ENCODE measurements around the gene KRT14. TPM values are rescaled to one million over a fixed set of nuclear protein-coding genes. Genes with fewer than 3 reads are reported as not detected.
"Not testable (repeated sequence)": the region's sequence is repeated elsewhere in the genome, so short reads cannot be mapped to it uniquely, and the experiment has no call there.

KRT14 gene
- total and polyA plus RNA-seq, 2 donors (not counting 1 experiment from before 2014, with no cell fraction given): 0.94 TPM; not detected in 1

DNA sequence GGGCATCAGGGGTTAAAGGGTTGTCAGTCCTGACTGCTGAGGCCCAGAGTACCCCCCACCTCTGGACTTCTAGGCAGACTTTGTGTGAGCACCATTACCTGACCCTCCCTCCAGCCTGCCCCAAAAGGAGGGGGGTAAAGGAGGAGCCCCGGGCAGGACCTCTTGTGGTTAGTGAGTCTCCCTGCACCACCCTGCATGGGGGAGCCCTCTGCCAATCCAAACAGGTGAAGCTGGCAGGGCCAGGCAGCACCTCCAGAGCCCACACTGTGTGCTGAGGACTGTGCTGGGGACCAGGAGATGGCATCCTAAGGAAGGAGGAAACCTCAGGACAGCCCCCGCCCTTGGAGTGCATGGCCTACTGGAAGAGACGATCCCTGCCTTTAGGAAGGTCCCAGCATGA lies 2.6 kb upstream of the KRT14 start:
- H3K9ac ChIP-seq (ENCODE audit: insufficient read depth, low read length): no peak overlapping the region
- no peaks in the 10 kb centered on the region for H4K20me1 ChIP-seq (ENCODE audit: control insufficient read depth, extremely low read depth, insufficient read depth, low read length)
- H3K27ac ChIP-seq (ENCODE audit: insufficient read depth, low read length): no peak overlapping the region
- TF ChIP-seq EZH2 (IDR thresholded peaks at IDR 0.05; ENCODE audit: low read length, missing control alignments): no peak
- TF ChIP-seq, protein P1, sequence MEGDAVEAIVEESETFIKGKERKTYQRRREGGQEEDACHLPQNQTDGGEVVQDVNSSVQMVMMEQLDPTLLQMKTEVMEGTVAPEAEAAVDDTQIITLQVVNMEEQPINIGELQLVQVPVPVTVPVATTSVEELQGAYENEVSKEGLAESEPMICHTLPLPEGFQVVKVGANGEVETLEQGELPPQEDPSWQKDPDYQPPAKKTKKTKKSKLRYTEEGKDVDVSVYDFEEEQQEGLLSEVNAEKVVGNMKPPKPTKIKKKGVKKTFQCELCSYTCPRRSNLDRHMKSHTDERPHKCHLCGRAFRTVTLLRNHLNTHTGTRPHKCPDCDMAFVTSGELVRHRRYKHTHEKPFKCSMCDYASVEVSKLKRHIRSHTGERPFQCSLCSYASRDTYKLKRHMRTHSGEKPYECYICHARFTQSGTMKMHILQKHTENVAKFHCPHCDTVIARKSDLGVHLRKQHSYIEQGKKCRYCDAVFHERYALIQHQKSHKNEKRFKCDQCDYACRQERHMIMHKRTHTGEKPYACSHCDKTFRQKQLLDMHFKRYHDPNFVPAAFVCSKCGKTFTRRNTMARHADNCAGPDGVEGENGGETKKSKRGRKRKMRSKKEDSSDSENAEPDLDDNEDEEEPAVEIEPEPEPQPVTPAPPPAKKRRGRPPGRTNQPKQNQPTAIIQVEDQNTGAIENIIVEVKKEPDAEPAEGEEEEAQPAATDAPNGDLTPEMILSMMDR (conservative IDR thresholded peaks at IDR 0.05 in 1 of 2, IDR thresholded peaks at IDR 0.05 in 1 of 2; ENCODE audit: low read depth in 1 of 2, low read length in 2 of 2): no peak
- DNase-seq (ENCODE audit: low read depth in 2 of 2): no peak
- H3K4me3 ChIP-seq (replicated peaks in 1 of 4; ENCODE audit: control extremely low read depth in 1 of 4, insufficient read depth in 1 of 4, low read depth in 3 of 4, low read length in 4 of 4): no peak overlapping the region
- H3K79me2 ChIP-seq (ENCODE audit: control insufficient read depth, insufficient read depth, low read length): no peaks in the 10 kb centered on the region
- H3K36me3 ChIP-seq (ENCODE audit: control insufficient read depth, insufficient read depth, low read length): no peaks in the 10 kb centered on the region
- peaks cover 4% of the 10 kb centered on the region for H3K27me3 ChIP-seq (ENCODE audit: control insufficient read depth, insufficient read depth, low read length)
- no peak overlapping the region for H3K4me2 ChIP-seq (ENCODE audit: extremely low read depth, insufficient read depth, low read length)
- no peaks in the 10 kb centered on the region for H3K9me3 ChIP-seq (ENCODE audit: control insufficient read depth, insufficient read depth, low read depth, low read length)
- no peaks in the 10 kb centered on the region for H3K4me1 ChIP-seq (ENCODE audit: control insufficient read depth, extremely low read depth, insufficient read depth, low read length)
- H2AFZ ChIP-seq (ENCODE audit: low read length): no peak overlapping the region

DNA sequence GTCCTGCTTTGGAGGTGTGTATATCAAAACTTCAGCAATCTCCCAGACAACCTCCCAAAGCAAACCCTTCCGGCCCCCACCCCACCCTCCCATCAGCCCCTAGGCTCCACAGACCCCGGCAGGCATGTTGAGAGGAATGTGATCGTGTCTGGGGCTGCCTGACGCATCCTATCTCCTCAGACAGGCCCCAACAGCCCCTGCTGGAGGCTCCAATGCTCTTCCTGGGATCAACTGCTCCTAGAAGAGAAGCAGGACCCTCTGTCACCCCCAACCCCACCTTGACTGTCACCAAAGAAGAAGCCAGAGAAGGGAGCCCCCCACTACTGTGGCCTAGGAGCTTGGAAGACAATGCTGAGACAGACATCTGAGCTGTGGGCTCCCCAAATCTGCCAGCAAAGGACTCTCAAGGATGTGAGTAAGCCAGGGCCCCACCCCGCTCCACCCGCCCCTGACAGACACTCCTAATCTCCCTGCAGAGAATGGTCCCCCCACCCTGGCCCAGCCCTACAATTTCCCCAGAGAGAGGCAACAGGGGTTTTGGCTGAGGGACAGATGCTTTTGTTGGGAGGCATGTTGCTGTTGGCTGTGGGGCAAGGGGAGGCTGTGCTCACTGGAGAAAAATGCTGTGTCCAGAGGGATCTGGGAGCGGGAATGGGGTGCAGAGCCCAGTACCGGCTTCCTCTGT lies 1.6 kb upstream of the KRT14 start:
- no peak overlapping the region for H3K4me3 ChIP-seq (replicated peaks in 1 of 4; ENCODE audit: control extremely low read depth in 1 of 4, insufficient read depth in 1 of 4, low read depth in 3 of 4, low read length in 4 of 4)
- no peak for TF ChIP-seq EZH2 (IDR thresholded peaks at IDR 0.05; ENCODE audit: low read length, missing control alignments)
- TF ChIP-seq, protein P1 (conservative IDR thresholded peaks at IDR 0.05 in 1 of 2, IDR thresholded peaks at IDR 0.05 in 1 of 2; ENCODE audit: low read depth in 1 of 2, low read length in 2 of 2): no peak
- H2AFZ ChIP-seq (ENCODE audit: low read length): no peak overlapping the region
- H3K79me2 ChIP-seq (ENCODE audit: control insufficient read depth, insufficient read depth, low read length): no peaks in the 10 kb centered on the region
- no peaks in the 10 kb centered on the region for H4K20me1 ChIP-seq (ENCODE audit: control insufficient read depth, extremely low read depth, insufficient read depth, low read length)
- no peaks in the 10 kb centered on the region for H3K4me1 ChIP-seq (ENCODE audit: control insufficient read depth, extremely low read depth, insufficient read depth, low read length)
- no peak for DNase-seq (ENCODE audit: low read depth in 2 of 2)
- no peak overlapping the region for H3K4me2 ChIP-seq (ENCODE audit: extremely low read depth, insufficient read depth, low read length)
- H3K9ac ChIP-seq (ENCODE audit: insufficient read depth, low read length): no peak overlapping the region
- no peaks in the 10 kb centered on the region for H3K27me3 ChIP-seq (ENCODE audit: control insufficient read depth, insufficient read depth, low read length)
- H3K27ac ChIP-seq (ENCODE audit: insufficient read depth, low read length): no peak overlapping the region
- no peaks in the 10 kb centered on the region for H3K36me3 ChIP-seq (ENCODE audit: control insufficient read depth, insufficient read depth, low read length)
- no peaks in the 10 kb centered on the region for H3K9me3 ChIP-seq (ENCODE audit: control insufficient read depth, insufficient read depth, low read depth, low read length)

DNA sequence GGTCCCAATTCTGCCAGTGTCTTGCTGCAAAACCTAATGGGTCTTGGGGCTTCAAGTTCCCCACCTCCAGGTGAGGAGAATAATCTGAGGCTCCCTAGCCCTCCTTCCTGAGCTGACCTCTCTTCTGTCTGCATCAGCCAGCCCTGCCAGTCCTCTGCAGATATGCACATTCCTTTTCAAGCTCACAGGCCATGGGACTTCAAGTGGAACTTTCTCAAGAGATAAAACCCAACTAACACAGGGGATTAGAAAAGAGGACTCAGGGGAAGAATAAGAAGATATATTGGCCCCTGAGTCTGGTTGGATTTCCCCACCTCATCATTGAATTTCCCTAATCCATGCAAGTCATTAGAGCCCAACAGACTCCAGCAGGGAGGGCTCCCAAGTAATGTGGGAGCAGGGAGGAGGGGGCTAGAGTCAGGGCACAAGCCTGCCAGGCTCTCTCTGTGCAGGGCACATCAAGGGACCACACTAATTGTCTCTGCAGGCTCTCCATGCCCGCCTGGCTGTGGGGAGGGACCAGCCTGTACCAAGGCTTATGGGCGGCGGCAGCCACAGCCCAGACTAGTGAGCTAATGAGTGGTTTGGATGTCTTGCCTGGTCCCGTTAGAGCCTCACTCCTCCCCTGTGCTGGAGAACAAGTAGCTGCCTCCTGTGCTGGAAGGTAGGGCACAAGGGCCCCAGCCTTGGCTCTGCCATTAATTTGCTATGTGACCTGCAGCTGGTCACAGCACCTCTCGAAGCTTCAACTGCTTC lies 1.2 kb downstream of the KRT14 start:
- Histone ChIP-seq H3K9me3 (ENCODE audit: control insufficient read depth, insufficient read depth, low read depth, low read length) (no peaks in the 10 kb centered on the region), H3K9ac (ENCODE audit: insufficient read depth, low read length) (no peak overlapping the region), H3K27ac (ENCODE audit: insufficient read depth, low read length) (no peak overlapping the region), H3K4me2 (ENCODE audit: extremely low read depth, insufficient read depth, low read length) (no peak overlapping the region), H3K27me3 (ENCODE audit: control insufficient read depth, insufficient read depth, low read length) (no peaks in the 10 kb centered on the region), H3K4me1 (ENCODE audit: control insufficient read depth, extremely low read depth, insufficient read depth, low read length) (no peaks in the 10 kb centered on the region), H2AFZ (ENCODE audit: low read length) (no peak overlapping the region), H3K4me3 (replicated peaks in 1 of 4; ENCODE audit: control extremely low read depth in 1 of 4, insufficient read depth in 1 of 4, low read depth in 3 of 4, low read length in 4 of 4) (no peak overlapping the region), H3K79me2 (ENCODE audit: control insufficient read depth, insufficient read depth, low read length) (no peaks in the 10 kb centered on the region), H3K36me3 (ENCODE audit: control insufficient read depth, insufficient read depth, low read length) (no peaks in the 10 kb centered on the region), H4K20me1 (ENCODE audit: control insufficient read depth, extremely low read depth, insufficient read depth, low read length) (no peaks in the 10 kb centered on the region)
- no peak for DNase-seq (ENCODE audit: low read depth in 2 of 2)
- TF ChIP-seq, protein P1 (conservative IDR thresholded peaks at IDR 0.05 in 1 of 2, IDR thresholded peaks at IDR 0.05 in 1 of 2; ENCODE audit: low read depth in 1 of 2, low read length in 2 of 2): no peak
- no peak for TF ChIP-seq EZH2 (IDR thresholded peaks at IDR 0.05; ENCODE audit: low read length, missing control alignments)

DNA sequence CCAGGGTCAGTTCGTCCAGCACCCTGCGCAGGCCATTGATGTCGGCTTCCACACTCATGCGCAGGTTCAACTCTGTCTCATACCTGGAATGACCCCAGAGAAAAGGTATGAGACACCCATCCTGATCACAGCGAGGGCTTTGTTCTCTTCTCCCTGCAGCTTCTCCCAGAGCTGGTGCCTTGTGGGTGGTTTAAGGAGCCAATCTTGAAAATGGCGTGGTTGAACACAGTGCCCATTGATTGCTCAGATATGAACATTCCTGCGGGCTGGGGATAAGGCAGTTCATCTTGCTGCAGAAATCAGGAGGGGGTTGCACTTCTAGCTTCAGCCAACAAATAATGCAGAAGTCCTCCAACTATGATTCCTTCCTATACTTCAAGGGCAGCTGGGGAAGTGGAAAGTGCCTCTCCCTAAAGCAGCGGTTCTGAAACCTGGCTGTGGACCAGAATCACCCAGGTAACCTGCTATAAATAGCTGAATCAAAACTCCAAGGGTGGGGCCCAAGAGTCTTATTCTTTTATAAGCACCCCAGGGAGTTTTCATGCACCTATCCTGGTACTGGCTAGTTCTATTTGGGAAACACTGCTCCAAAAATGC lies 2.3 kb downstream of the KRT14 start:
- not testable (repeated sequence) for H3K9me3 ChIP-seq (ENCODE audit: control insufficient read depth, insufficient read depth, low read depth, low read length); H3K27ac ChIP-seq (ENCODE audit: insufficient read depth, low read length); H3K9ac ChIP-seq (ENCODE audit: insufficient read depth, low read length)

More for the DNA sequence above, 2.3 kb downstream of the KRT14 start:
- H3K4me2 ChIP-seq (ENCODE audit: extremely low read depth, insufficient read depth, low read length); H3K36me3 ChIP-seq (ENCODE audit: control insufficient read depth, insufficient read depth, low read length); H3K4me1 ChIP-seq (ENCODE audit: control insufficient read depth, extremely low read depth, insufficient read depth, low read length); H3K79me2 ChIP-seq (ENCODE audit: control insufficient read depth, insufficient read depth, low read length); H3K27me3 ChIP-seq (ENCODE audit: control insufficient read depth, insufficient read depth, low read length); H4K20me1 ChIP-seq (ENCODE audit: control insufficient read depth, extremely low read depth, insufficient read depth, low read length); DNase-seq (ENCODE audit: low read depth in 2 of 2); H3K4me3 ChIP-seq (replicated peaks in 1 of 4; ENCODE audit: control extremely low read depth in 1 of 4, insufficient read depth in 1 of 4, low read depth in 3 of 4, low read length in 4 of 4); H2AFZ ChIP-seq (ENCODE audit: low read length): not testable (repeated sequence)

Measured in fibroblast of lung (primary cell).